ENCODE results near the gene FOXQ1.

FOXQ1 gene

GRCh38 chr6:1279065-1279464 is 32.8 kb upstream of the FOXQ1 start:
- Mint-ChIP-seq H3K27me3 (peaks cover 64 to 80% of the 10 kb centered on the region in 2 donors), H3K4me1 (ENCODE audit: low read depth in 2 of 2) (no peaks in the 10 kb centered on the region), H3K9me3 (no peaks in the 10 kb centered on the region), H3K36me3 (ENCODE audit: insufficient read depth) (no peaks in the 10 kb centered on the region), H3K27ac (no peak overlapping the region), H3K4me3 (no peak overlapping the region)
- ATAC-seq (replicated peaks) (no peak), DNase-seq (no peak)

- H3K4me3 Mint-ChIP-seq: no peak overlapping the region
- ATAC-seq (replicated peaks) (no peak), DNase-seq (no peak)
- no peaks in the 10 kb centered on the region for H3K9me3 Mint-ChIP-seq
- no peaks in the 10 kb centered on the region for H3K4me1 Mint-ChIP-seq (ENCODE audit: low read depth in 2 of 2)
- H3K27me3 Mint-ChIP-seq: peaks cover 55 to 64% of the 10 kb centered on the region in 2 donors
- H3K36me3 Mint-ChIP-seq (ENCODE audit: insufficient read depth): no peaks in the 10 kb centered on the region
- no peak overlapping the region for H3K27ac Mint-ChIP-seq
Observed at GRCh38 chr6:1280666-1281300, 31.1 kb upstream of the FOXQ1 start.

- ATAC-seq (replicated peaks): no peak
- Mint-ChIP-seq H3K4me3 (no peak overlapping the region), H3K4me1 (ENCODE audit: low read depth in 2 of 2) (no peaks in the 10 kb centered on the region), H3K27me3 (peaks cover 61 to 71% of the 10 kb centered on the region in 2 donors), H3K36me3 (ENCODE audit: insufficient read depth) (no peaks in the 10 kb centered on the region), H3K27ac (no peak overlapping the region), H3K9me3 (no peaks in the 10 kb centered on the region)
- DNase-seq: no peak
Observed at GRCh38 chr6:1281746-1282145, 30.2 kb upstream of the FOXQ1 start.

- H3K27me3 Mint-ChIP-seq: peaks cover 59 to 75% of the 10 kb centered on the region in 2 donors
- DNase-seq: no peak
- H3K4me3 Mint-ChIP-seq: no peak overlapping the region
- no peaks in the 10 kb centered on the region for H3K36me3 Mint-ChIP-seq (ENCODE audit: insufficient read depth)
- no peak for ATAC-seq (replicated peaks)
- H3K4me1 Mint-ChIP-seq (ENCODE audit: low read depth in 2 of 2): no peaks in the 10 kb centered on the region
- no peaks in the 10 kb centered on the region for H3K9me3 Mint-ChIP-seq
- H3K27ac Mint-ChIP-seq: no peak overlapping the region
Observed at GRCh38 chr6:1283501-1283900, 28.4 kb upstream of the FOXQ1 start.

- H3K9me3 Mint-ChIP-seq: no peaks in the 10 kb centered on the region
- ATAC-seq (replicated peaks) (no peak), DNase-seq (no peak)
- no peak overlapping the region for H3K27ac Mint-ChIP-seq
- no peaks in the 10 kb centered on the region for H3K36me3 Mint-ChIP-seq (ENCODE audit: insufficient read depth)
- H3K27me3 Mint-ChIP-seq: peaks cover 48 to 70% of the 10 kb centered on the region in 2 donors
- no peaks in the 10 kb centered on the region for H3K4me1 Mint-ChIP-seq (ENCODE audit: low read depth in 2 of 2)
- no peak overlapping the region for H3K4me3 Mint-ChIP-seq
Observed at GRCh38 chr6:1285556-1285955, 26.3 kb upstream of the FOXQ1 start.

- DNase-seq (no peak), ATAC-seq (replicated peaks) (no peak)
- Mint-ChIP-seq H3K4me1 (ENCODE audit: low read depth in 2 of 2) (no peaks in the 10 kb centered on the region), H3K4me3 (no peak overlapping the region), H3K27me3 (peaks cover 44 to 66% of the 10 kb centered on the region in 2 donors), H3K9me3 (no peaks in the 10 kb centered on the region), H3K27ac (no peak overlapping the region), H3K36me3 (ENCODE audit: insufficient read depth) (no peaks in the 10 kb centered on the region)
Observed at GRCh38 chr6:1285956-1286355, 25.9 kb upstream of the FOXQ1 start.

- no peak for ATAC-seq (replicated peaks)
- Mint-ChIP-seq H3K9me3 (no peaks in the 10 kb centered on the region), H3K4me3 (no peak overlapping the region), H3K27me3 (peaks cover 32 to 55% of the 10 kb centered on the region in 2 donors), H3K4me1 (ENCODE audit: low read depth in 2 of 2) (no peaks in the 10 kb centered on the region), H3K36me3 (ENCODE audit: insufficient read depth) (no peaks in the 10 kb centered on the region), H3K27ac (no peak overlapping the region)
- DNase-seq: no peak
Observed at GRCh38 chr6:1287103-1287591, 24.8 kb upstream of the FOXQ1 start.

- Mint-ChIP-seq H3K27ac (no peak overlapping the region), H3K36me3 (ENCODE audit: insufficient read depth) (no peaks in the 10 kb centered on the region), H3K9me3 (no peaks in the 10 kb centered on the region), H3K4me3 (no peak overlapping the region), H3K4me1 (ENCODE audit: low read depth in 2 of 2) (no peaks in the 10 kb centered on the region), H3K27me3 (peaks cover 28 to 40% of the 10 kb centered on the region in 2 donors)
- DNase-seq (no peak), ATAC-seq (replicated peaks) (no peak)
Observed at GRCh38 chr6:1290086-1290485, 21.8 kb upstream of the FOXQ1 start.

GRCh38 chr6:1290805-1291204 is 21.1 kb upstream of the FOXQ1 start:
- ATAC-seq (replicated peaks) (no peak), DNase-seq (no peak)
- no peaks in the 10 kb centered on the region for H3K4me1 Mint-ChIP-seq (ENCODE audit: low read depth in 2 of 2)
- no peaks in the 10 kb centered on the region for H3K36me3 Mint-ChIP-seq (ENCODE audit: insufficient read depth)
- peaks cover 36 to 47% of the 10 kb centered on the region in 2 donors for H3K27me3 Mint-ChIP-seq
- H3K27ac Mint-ChIP-seq: no peak overlapping the region
- H3K4me3 Mint-ChIP-seq: no peak overlapping the region
- H3K9me3 Mint-ChIP-seq: no peaks in the 10 kb centered on the region

- Mint-ChIP-seq H3K27ac (no peak overlapping the region), H3K4me1 (ENCODE audit: low read depth in 2 of 2) (no peaks in the 10 kb centered on the region), H3K27me3 (peaks cover 38 to 49% of the 10 kb centered on the region in 2 donors), H3K36me3 (ENCODE audit: insufficient read depth) (no peaks in the 10 kb centered on the region), H3K4me3 (no peak overlapping the region), H3K9me3 (no peaks in the 10 kb centered on the region)
- DNase-seq (no peak), ATAC-seq (replicated peaks) (no peak)
Observed at GRCh38 chr6:1291381-1291780, 20.5 kb upstream of the FOXQ1 start.

- Mint-ChIP-seq H3K27ac (no peak overlapping the region), H3K27me3 (peaks cover 44 to 51% of the 10 kb centered on the region in 2 donors), H3K4me1 (ENCODE audit: low read depth in 2 of 2) (no peaks in the 10 kb centered on the region), H3K4me3 (no peak overlapping the region), H3K9me3 (no peaks in the 10 kb centered on the region), H3K36me3 (ENCODE audit: insufficient read depth) (no peaks in the 10 kb centered on the region)
- DNase-seq: no peak
- no peak for ATAC-seq (replicated peaks)
Observed at GRCh38 chr6:1295420-1295819, 16.5 kb upstream of the FOXQ1 start.

- Mint-ChIP-seq H3K4me1 (ENCODE audit: low read depth in 2 of 2) (no peaks in the 10 kb centered on the region), H3K27me3 (peaks cover 44 to 50% of the 10 kb centered on the region in 2 donors), H3K36me3 (ENCODE audit: insufficient read depth) (no peaks in the 10 kb centered on the region), H3K27ac (no peak overlapping the region), H3K9me3 (no peaks in the 10 kb centered on the region), H3K4me3 (no peak overlapping the region)
- DNase-seq: no peak
- ATAC-seq (replicated peaks): no peak
Observed at GRCh38 chr6:1296079-1296478, 15.8 kb upstream of the FOXQ1 start.

- DNase-seq (no peak), ATAC-seq (replicated peaks) (no peak)
- no peak overlapping the region for H3K4me3 Mint-ChIP-seq
- no peak overlapping the region for H3K27ac Mint-ChIP-seq
- H3K36me3 Mint-ChIP-seq (ENCODE audit: insufficient read depth): no peaks in the 10 kb centered on the region
- peaks cover 44 to 50% of the 10 kb centered on the region in 2 donors for H3K27me3 Mint-ChIP-seq
- no peaks in the 10 kb centered on the region for H3K9me3 Mint-ChIP-seq
- no peaks in the 10 kb centered on the region for H3K4me1 Mint-ChIP-seq (ENCODE audit: low read depth in 2 of 2)
Observed at GRCh38 chr6:1296542-1296941, 15.4 kb upstream of the FOXQ1 start.

GRCh38 chr6:1297746-1298145 is 14.2 kb upstream of the FOXQ1 start:
- Mint-ChIP-seq H3K27ac (no peak overlapping the region), H3K4me3 (no peak overlapping the region), H3K4me1 (ENCODE audit: low read depth in 2 of 2) (no peaks in the 10 kb centered on the region), H3K27me3 (peaks cover 50 to 56% of the 10 kb centered on the region in 2 donors), H3K9me3 (no peaks in the 10 kb centered on the region), H3K36me3 (ENCODE audit: insufficient read depth) (no peaks in the 10 kb centered on the region)
- ATAC-seq (replicated peaks) (no peak), DNase-seq (no peak)
